Rectal smooth muscle tissue (tissue), 1 donor: Measurements from ENCODE around the gene NRDC.
"Not testable (repeated sequence)": the region's sequence is repeated elsewhere in the genome, so short reads cannot be mapped to it uniquely, and the experiment has no call there.

Experiments used
- H3K27ac ChIP-seq: one replicate; pipeline ENCODE4 v1.7.0; 2013; ENCODE audit warnings: low read depth, low read length, inconsistent platforms
- H3K27me3 ChIP-seq: one replicate; pipeline ENCODE4 v1.7.0; 2013; ENCODE audit warnings: low read length; ENCODE audit not compliant: control insufficient read depth, insufficient read depth
- H3K36me3 ChIP-seq: one replicate; pipeline ENCODE4 v1.7.0; 2013; ENCODE audit warnings: low read length; ENCODE audit not compliant: control insufficient read depth, insufficient read depth
- H3K4me1 ChIP-seq: one replicate; pipeline ENCODE4 v1.7.0; 2013; ENCODE audit warnings: low read length; ENCODE audit not compliant: control insufficient read depth, insufficient read depth
- H3K4me3 ChIP-seq: one replicate; pipeline ENCODE4 v1.7.0; 2013; ENCODE audit warnings: low read length
- H3K9ac ChIP-seq: one replicate; pipeline ENCODE4 v1.7.0; 2013; ENCODE audit warnings: low read length

Gene NRDC

DNA sequence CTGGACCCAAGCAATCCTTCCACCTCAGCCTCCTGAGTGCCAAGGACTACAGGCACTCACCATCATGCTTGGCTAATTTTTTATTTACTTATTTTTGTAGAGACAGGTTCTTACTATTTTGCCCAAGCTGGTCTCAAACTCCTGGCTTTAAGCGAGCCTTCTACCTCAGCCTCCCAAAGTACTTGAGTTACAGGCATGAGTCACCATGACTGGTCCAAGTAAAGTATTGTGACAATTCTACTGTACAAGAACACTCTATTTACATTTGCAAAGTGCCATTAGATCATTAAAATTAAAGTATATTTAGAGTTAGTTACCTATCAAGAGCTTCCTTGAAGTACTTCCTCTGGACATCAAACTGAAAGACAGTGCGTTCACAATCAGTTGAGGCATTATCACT, 44.8 kb downstream of the NRDC start:
- Histone ChIP-seq H3K9ac (no peak overlapping the region), H3K27ac (no peak overlapping the region), H3K4me3 (no peak overlapping the region), H3K27me3 (no peaks in the 10 kb centered on the region), H3K4me1 (no peaks in the 10 kb centered on the region), H3K36me3 (peaks cover 2% of the 10 kb centered on the region)

GRCh38 chr1:51829058-51829457, 49.5 kb downstream of the NRDC start:
- no peak overlapping the region for H3K27ac ChIP-seq
- no peak overlapping the region for H3K9ac ChIP-seq
- H3K4me3 ChIP-seq, result no peak overlapping the region
- peaks cover 7% of the 10 kb centered on the region for H3K36me3 ChIP-seq
- no peaks in the 10 kb centered on the region for H3K27me3 ChIP-seq
- no peaks in the 10 kb centered on the region for H3K4me1 ChIP-seq

DNA sequence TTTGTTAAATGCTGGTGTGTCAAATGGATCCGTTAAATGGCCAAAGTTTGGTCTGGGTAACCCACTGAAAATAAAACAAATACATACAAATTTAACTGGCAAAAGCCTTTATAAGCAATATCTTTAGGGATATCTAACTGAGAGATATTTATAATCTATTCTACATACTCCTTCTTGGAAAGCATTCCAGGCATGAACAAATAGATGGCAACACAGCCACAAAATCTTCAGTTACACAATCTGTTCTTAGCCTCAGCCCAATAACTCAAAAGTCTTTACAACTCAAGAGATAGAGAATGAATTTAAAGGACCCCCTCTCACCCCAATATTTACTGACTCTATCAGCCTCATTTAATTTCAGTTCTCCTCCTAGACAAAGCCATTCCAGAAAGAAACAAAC, 58.7 kb downstream of the NRDC start:
- Histone ChIP-seq H3K27me3 (no peaks in the 10 kb centered on the region), H3K4me3 (no peak overlapping the region), H3K9ac (no peak overlapping the region), H3K36me3 (peaks cover 4% of the 10 kb centered on the region), H3K4me1 (no peaks in the 10 kb centered on the region), H3K27ac (no peak overlapping the region)

DNA sequence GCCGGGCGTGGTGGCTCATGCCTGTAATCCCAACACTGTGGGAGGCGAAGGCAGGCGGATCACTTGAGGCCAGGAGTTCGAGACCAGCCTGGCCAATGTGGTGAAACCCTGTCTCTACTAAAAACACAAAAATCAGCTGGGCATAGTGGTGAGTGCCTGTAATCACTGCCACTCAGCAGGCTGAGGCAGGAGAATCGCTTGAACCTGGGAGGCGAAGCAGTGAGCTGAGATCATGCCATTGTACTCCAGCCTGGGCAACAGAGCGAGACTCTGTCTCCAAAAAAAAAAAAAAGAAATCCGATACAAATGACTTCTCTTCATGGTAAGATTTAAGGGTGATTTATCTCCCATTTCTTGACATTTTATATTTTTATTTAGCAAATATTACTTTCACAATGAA, 59.5 kb downstream of the NRDC start:
- not testable (repeated sequence) for H3K4me1 ChIP-seq, H3K27ac ChIP-seq, H3K27me3 ChIP-seq, H3K9ac ChIP-seq, H3K4me3 ChIP-seq
- H3K36me3 ChIP-seq, result peaks cover 11% of the 10 kb centered on the region

- Histone ChIP-seq H3K27me3 (no peaks in the 10 kb centered on the region), H3K4me3 (no peak overlapping the region), H3K27ac (no peak overlapping the region), H3K9ac (no peak overlapping the region), H3K4me1 (no peaks in the 10 kb centered on the region), H3K36me3 (peaks cover 11% of the 10 kb centered on the region)
Observed at GRCh38 chr1:51818487-51818886, 60.0 kb downstream of the NRDC start.

DNA sequence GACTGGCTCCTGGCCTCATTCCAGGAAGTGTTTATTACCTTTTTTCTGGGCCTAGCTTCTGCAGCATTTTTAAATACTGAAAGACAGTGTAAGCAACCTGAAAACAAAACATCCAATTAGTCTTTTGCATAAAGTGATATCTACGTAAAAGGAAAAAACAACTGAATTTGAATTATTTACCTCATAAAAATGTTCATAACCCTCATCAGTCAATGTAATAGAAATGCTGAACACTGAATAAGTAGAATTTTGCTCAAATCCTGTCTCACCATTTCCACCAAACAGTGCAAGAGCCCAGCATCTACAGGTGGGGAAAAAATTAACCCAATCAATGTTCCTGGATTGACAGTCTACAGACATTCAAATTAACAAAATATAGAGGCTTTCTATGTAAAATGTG, 64.0 kb downstream of the NRDC start:
- H3K27me3 ChIP-seq, result no peaks in the 10 kb centered on the region
- H3K4me1 ChIP-seq, result no peaks in the 10 kb centered on the region
- H3K27ac ChIP-seq, result no peak overlapping the region
- peaks cover 14% of the 10 kb centered on the region for H3K36me3 ChIP-seq
- H3K9ac ChIP-seq, result no peak overlapping the region
- H3K4me3 ChIP-seq, result no peak overlapping the region

- no peaks in the 10 kb centered on the region for H3K4me1 ChIP-seq
- H3K36me3 ChIP-seq, result peaks cover 20% of the 10 kb centered on the region
- H3K27ac ChIP-seq, result no peak overlapping the region
- H3K9ac ChIP-seq, result no peak overlapping the region
- H3K27me3 ChIP-seq, result no peaks in the 10 kb centered on the region
- no peak overlapping the region for H3K4me3 ChIP-seq
Observed at GRCh38 chr1:51799372-51799771, 79.2 kb downstream of the NRDC start.

GRCh38 chr1:51794868-51795267, 83.7 kb downstream of the NRDC start:
- H3K4me3 ChIP-seq, result no peak overlapping the region
- no peak overlapping the region for H3K27ac ChIP-seq
- H3K9ac ChIP-seq, result no peak overlapping the region
- H3K36me3 ChIP-seq, result peaks cover 25% of the 10 kb centered on the region
- H3K4me1 ChIP-seq, result no peaks in the 10 kb centered on the region
- no peaks in the 10 kb centered on the region for H3K27me3 ChIP-seq

GRCh38 chr1:51794260-51794659, 84.3 kb downstream of the NRDC start:
- no peak overlapping the region for H3K27ac ChIP-seq

DNA sequence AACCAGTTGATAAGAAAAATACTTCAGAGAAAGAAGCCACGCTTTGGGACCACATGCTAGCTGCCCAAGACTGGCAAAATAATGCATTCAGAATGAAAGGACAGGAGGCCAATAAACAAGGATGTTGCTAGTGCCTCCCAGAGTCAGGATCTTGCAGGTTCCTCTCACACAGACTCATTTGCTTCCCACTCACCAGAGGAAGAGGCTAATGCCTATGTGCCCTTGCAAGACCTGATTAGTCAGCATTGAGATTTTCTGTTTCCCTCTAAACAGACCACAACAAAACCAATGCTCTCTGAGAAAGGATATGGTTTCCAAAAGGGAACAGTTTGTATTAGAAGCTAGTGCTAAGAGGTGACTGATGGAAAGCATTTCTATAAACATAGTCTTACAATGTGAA, 85.7 kb downstream of the NRDC start:
- Histone ChIP-seq H3K27ac (no peak overlapping the region), H3K4me3 (no peak overlapping the region), H3K9ac (no peak overlapping the region), H3K36me3 (peaks cover 20% of the 10 kb centered on the region), H3K4me1 (no peaks in the 10 kb centered on the region), H3K27me3 (no peaks in the 10 kb centered on the region)

More at GRCh38 chr1:51794260-51794659, 84.3 kb downstream of the NRDC start:
- peaks cover 20% of the 10 kb centered on the region for H3K36me3 ChIP-seq
- H3K9ac ChIP-seq, result no peak overlapping the region
- H3K4me1 ChIP-seq, result no peaks in the 10 kb centered on the region
- no peak overlapping the region for H3K4me3 ChIP-seq
- H3K27me3 ChIP-seq, result no peaks in the 10 kb centered on the region

DNA sequence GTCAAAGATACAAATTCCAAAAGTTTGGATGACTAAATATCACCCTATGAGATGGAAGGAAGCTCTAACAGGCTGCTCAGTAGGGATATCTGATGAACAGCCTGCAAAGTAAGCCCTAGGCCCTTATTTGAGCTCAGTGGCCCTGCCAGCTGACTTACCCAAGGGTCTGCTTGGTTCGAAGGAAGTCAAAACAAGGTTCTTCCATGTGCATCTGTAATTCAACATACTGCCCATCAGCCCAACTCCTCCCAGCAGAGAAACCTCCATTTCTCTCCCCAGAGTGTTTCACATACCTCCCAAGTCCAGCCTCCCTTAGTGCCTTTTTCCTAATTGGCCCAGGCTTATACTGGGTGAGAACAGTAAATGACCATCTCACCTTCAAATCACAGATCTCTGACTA, 86.6 kb downstream of the NRDC start:
- Histone ChIP-seq H3K4me3 (no peak overlapping the region), H3K4me1 (no peaks in the 10 kb centered on the region), H3K27ac (no peak overlapping the region), H3K36me3 (peaks cover 27% of the 10 kb centered on the region), H3K27me3 (no peaks in the 10 kb centered on the region), H3K9ac (no peak overlapping the region)

- H3K9ac ChIP-seq, result no peak overlapping the region
- H3K36me3 ChIP-seq, result peaks cover 27% of the 10 kb centered on the region
- no peak overlapping the region for H3K4me3 ChIP-seq
- H3K4me1 ChIP-seq, result no peaks in the 10 kb centered on the region
- no peak overlapping the region for H3K27ac ChIP-seq
- no peaks in the 10 kb centered on the region for H3K27me3 ChIP-seq
Observed at GRCh38 chr1:51790385-51790784, 88.1 kb downstream of the NRDC start.

DNA sequence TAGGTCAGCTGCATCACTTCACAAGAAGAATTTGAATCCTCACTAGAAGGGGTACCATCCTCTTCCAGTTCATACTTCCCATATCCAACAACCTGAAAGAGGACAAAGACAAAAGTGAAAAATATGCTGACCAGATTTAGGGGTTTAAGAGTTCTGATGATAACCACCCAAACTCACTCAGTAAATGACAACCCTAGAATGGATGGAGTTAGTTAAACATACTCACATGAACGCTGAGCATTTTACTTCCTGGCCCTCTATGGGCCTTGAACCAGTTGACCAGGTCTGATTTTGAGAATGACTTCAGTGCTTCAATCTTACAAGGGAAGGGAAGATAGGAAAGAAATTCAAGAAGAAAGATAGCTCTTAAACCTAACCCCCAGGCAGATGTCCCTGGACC, 89.2 kb downstream of the NRDC start:
- no peaks in the 10 kb centered on the region for H3K27me3 ChIP-seq
- no peak overlapping the region for H3K4me3 ChIP-seq
- no peak overlapping the region for H3K9ac ChIP-seq
- peaks cover 27% of the 10 kb centered on the region for H3K36me3 ChIP-seq
- no peaks in the 10 kb centered on the region for H3K4me1 ChIP-seq
- H3K27ac ChIP-seq, result no peak overlapping the region
